Measurements from ENCODE around the gene TRMT10C.
A peak's percentile ranks its signal among the peaks of the same experiment; 100 is the strongest.
"Not testable (repeated sequence)": the region's sequence is repeated elsewhere in the genome, so short reads cannot be mapped to it uniquely, and the experiment has no call there.

The TRMT10C gene

DNA sequence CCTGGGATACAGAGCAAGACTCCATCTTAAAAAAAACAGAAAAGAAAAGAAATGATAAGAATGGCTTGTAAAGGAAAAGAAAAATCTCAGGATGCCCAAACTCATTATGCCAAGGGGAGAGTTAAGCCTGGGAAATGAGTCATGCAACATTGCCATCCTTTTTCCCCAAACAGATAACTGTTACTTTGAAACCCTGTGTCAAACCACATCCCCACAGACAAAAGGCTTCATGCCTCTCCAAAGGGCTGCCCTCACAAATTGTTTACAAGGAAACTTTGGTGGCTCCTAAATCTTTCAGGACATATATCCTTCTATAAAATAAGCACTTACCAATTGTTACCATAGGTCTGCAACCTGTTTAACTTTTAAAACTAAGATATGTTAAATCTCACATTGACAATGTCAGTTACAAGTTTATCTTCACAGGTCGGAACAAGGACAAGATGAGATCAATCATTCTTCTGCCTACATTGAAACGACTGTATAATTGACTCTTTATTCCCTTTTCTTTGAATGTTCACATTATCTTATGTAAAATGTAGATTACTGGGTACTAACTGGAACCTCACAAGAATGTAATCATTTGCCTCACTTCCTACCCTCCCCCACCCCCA is 30.1 kb upstream of the TRMT10C start:
- no peak overlapping the region for H3K4me3 ChIP-seq (ENCODE audit: low read length)
- no peak for DNase-seq (ENCODE audit: low read depth)
- no peak for TF ChIP-seq CTCF (IDR thresholded peaks at IDR 0.05; ENCODE audit: insufficient read depth, low read depth, low read length, missing control alignments)

DNA sequence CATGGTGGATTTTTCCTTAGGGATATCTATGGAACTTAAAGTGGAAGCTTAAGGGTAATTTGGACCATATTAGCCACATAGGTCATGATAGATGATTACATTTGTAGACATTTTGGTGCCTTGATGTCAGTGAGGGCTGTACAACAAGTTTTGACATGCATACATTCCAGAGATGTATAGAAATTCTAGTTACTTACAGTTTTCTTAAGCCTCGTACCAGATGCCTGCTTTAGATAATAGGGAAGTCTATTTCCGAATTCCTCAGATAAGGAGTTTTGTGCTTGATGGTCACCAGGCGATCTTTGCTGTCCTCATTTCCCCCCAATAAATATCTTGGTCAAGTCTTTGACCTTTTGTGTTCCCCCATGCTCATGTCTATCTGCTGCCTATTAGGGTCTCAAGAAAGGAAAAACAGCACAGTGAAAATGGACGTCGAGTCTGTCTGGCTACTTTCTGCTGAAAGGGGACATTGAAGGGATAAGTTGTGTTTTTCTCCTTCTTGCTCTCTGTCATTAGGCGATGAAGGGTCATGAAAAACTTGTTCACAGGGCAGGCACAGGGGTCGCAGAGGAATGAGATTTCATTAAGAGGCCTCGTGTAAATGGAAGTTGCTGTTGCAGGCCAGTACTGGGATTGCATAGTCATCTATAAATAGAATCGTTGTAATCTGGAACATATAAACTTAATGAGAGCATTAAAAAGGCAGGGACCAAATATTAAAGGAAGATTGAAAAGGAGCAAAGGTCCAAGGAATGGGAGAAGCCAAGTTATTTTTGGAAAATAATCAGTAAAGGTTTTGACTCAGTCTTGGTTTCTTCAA is 28.7 kb upstream of the TRMT10C start:
- H3K4me3 ChIP-seq (ENCODE audit: low read length), result no peak overlapping the region
- no peak for TF ChIP-seq CTCF (IDR thresholded peaks at IDR 0.05; ENCODE audit: insufficient read depth, low read depth, low read length, missing control alignments)
- peak; percentile 65 for DNase-seq (ENCODE audit: low read depth)

DNA sequence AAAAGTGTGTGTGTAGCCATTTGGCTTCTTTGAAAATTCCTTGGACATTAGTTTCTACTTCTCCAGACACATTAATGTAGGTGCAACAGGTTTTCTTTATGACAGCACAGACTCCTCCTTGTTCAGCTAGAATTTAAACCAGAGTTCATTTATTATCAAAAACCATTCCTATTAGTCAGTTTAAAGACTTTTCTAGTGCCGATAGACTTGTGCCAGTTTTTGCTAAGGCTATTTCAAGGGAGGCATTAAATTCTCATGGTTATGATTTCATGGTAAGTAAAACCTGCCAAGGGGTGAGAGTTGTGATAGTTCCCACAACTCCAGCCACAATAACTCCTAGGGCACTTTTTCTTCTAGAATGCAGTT is 28.1 kb upstream of the TRMT10C start:
- no peak for DNase-seq (ENCODE audit: low read depth)
- H3K4me3 ChIP-seq (ENCODE audit: low read length), result no peak overlapping the region
- no peak for TF ChIP-seq CTCF (IDR thresholded peaks at IDR 0.05; ENCODE audit: insufficient read depth, low read depth, low read length, missing control alignments)

DNA sequence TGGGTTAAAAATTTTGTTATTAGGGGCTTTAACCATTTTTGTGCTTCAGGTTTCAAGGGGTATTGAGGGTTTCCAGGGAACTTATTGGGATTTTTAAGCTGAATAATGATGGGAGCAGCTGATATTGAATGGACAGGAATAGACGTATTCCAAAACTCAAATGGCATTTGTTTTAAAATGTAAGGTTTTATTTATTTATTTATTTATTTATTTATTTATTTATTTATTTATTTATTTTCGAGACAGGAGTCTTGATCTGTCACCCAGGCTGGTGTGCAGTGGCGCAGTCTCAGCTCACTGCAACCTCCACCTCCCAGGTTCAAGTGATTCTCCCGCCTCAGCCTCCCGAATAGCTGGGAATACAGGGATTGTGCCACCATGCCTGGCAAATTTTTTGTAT is 26.4 kb upstream of the TRMT10C start:
- no peak overlapping the region for H3K4me3 ChIP-seq (ENCODE audit: low read length)
- no peak for DNase-seq (ENCODE audit: low read depth)
- no peak for TF ChIP-seq CTCF (IDR thresholded peaks at IDR 0.05; ENCODE audit: insufficient read depth, low read depth, low read length, missing control alignments)

DNA sequence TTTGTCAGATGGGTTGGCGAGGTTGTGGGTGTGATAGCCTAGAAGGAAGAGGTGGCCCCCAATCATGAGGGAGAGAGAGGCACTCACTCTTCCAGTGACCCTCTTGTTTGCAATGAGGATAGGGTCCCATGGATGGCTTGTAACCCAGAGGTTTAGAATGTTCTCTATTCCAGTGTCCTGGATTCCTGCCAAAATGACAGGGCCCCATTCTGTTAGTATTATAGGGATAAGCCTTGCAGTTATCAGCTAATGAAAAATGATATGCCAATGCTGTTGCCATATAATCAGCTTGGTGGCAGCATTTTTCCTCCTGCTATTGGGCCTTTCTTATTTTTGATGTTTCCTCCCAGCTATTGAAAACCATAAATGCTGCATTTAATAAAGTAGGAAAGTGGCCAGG is 25.4 kb upstream of the TRMT10C start:
- H3K4me3 ChIP-seq (ENCODE audit: low read length), result no peak overlapping the region
- TF ChIP-seq CTCF (IDR thresholded peaks at IDR 0.05; ENCODE audit: insufficient read depth, low read depth, low read length, missing control alignments), result no peak
- DNase-seq (ENCODE audit: low read depth), result no peak

GRCh38 chr3:101536955-101537354 is 24.7 kb upstream of the TRMT10C start:
- not testable (repeated sequence) for DNase-seq (ENCODE audit: low read depth); H3K4me3 ChIP-seq (ENCODE audit: low read length)

DNA sequence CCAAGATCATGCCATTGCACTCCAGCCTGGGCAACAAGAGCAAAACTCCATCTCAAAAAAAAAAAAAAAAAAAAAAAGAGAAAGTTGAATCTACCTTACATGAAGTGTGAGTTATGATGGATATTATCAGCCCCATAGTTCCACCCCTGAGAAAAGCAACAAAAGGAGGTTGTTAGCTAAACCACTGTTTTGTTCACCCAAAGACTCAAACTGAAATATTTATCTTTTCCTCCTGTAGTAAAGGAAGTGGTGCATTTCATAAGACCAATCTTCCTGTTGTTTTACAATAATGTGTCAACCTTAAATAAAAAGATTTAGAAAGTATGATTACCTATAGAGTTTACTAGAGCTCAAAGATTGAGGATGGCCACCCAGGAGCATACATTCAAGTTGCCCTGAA is 18.7 kb upstream of the TRMT10C start:
- DNase-seq (ENCODE audit: low read depth), result no peak
- no peak overlapping the region for H3K4me3 ChIP-seq (ENCODE audit: low read length)
- TF ChIP-seq CTCF (IDR thresholded peaks at IDR 0.05; ENCODE audit: insufficient read depth, low read depth, low read length, missing control alignments), result no peak
